ENCODE data around the gene SUFU.

Gene SUFU

GRCh38 chr10:102646610-102647442 lies 143.1 kb downstream of the SUFU start:
- Mint-ChIP-seq H3K4me3 (peak overlapping the region; percentile 88 to 94 (median 93)), H3K27ac (peak overlapping the region; percentile 82 to 98 (median 96)), H3K9me3 (no peaks in the 10 kb centered on the region), H3K4me1 (peaks cover 45% of the 10 kb centered on the region), H3K36me3 (ENCODE audit: low read depth) (peaks cover 12% of the 10 kb centered on the region), H3K27me3 (ENCODE audit: low read depth) (no peaks in the 10 kb centered on the region)
- no peak for TF ChIP-seq CTCF (IDR thresholded peaks at IDR 0.05; ENCODE audit: unreplicated experiment in 3 of 3)

GRCh38 chr10:102647443-102648268 lies 143.9 kb downstream of the SUFU start:
- peak overlapping the region; percentile 88 to 94 (median 93) for H3K4me3 Mint-ChIP-seq
- H3K9me3 Mint-ChIP-seq, result no peaks in the 10 kb centered on the region
- TF ChIP-seq CTCF (IDR thresholded peaks at IDR 0.05; ENCODE audit: unreplicated experiment in 3 of 3), result no peak
- peaks cover 17% of the 10 kb centered on the region for H3K36me3 Mint-ChIP-seq (ENCODE audit: low read depth)
- peak overlapping the region; percentile 73 to 96 (median 95) for H3K27ac Mint-ChIP-seq
- H3K4me1 Mint-ChIP-seq, result peaks cover 48% of the 10 kb centered on the region
- H3K27me3 Mint-ChIP-seq (ENCODE audit: low read depth), result no peaks in the 10 kb centered on the region

- Mint-ChIP-seq H3K9me3 (no peaks in the 10 kb centered on the region), H3K4me1 (peaks cover 55% of the 10 kb centered on the region), H3K36me3 (ENCODE audit: low read depth) (peaks cover 22% of the 10 kb centered on the region), H3K4me3 (peak overlapping the region; percentile 88 to 94 (median 93)), H3K27me3 (ENCODE audit: low read depth) (no peaks in the 10 kb centered on the region), H3K27ac (peak overlapping the region; percentile 95 to 97 (median 96))
- TF ChIP-seq CTCF (IDR thresholded peaks at IDR 0.05; ENCODE audit: unreplicated experiment in 3 of 3), result no peak
Measured at GRCh38 chr10:102648269-102648888, 144.6 kb downstream of the SUFU start.

GRCh38 chr10:102648889-102649796 lies 145.4 kb downstream of the SUFU start:
- TF ChIP-seq CTCF (IDR thresholded peaks at IDR 0.05; ENCODE audit: unreplicated experiment in 3 of 3), result no peak
- Mint-ChIP-seq H3K27ac (peak overlapping the region; percentile 95 to 97 (median 96)), H3K36me3 (ENCODE audit: low read depth) (peaks cover 27% of the 10 kb centered on the region)

More at GRCh38 chr10:102648889-102649796, 145.4 kb downstream of the SUFU start:
- Mint-ChIP-seq H3K9me3 (no peaks in the 10 kb centered on the region), H3K27me3 (ENCODE audit: low read depth) (no peaks in the 10 kb centered on the region), H3K4me3 (peak overlapping the region; percentile 88 to 94 (median 93)), H3K4me1 (peaks cover 60% of the 10 kb centered on the region)

Measured in nephron (organoid).